Esophagus squamous epithelium (tissue), 5 donors: ENCODE results near the gene LHX4. TPM values are rescaled to one million over a fixed set of nuclear protein-coding genes. Genes with fewer than 3 reads are reported as not detected.

Experiments
- DNase-seq: peaks from one replicate; lab custom pipeline; 2025; lab: John Stamatoyannopoulos, UW
- H3K27ac ChIP-seq, 4 donors: fragments of 200-600 bp; sonication (generic); one replicate each; pipeline ENCODE4 v1.5.1; 2016 to 2019; ENCODE audit warnings: mild to moderate bottlenecking in 1 of 4
- H3K27me3 ChIP-seq, 4 donors: fragments of 200-600 bp; sonication (generic); 1 replicate in 3 of 4; 2 replicates in 1 of 4; pipeline versions ENCODE4 v1.5.1 to v1.6.0; 2017 to 2021; ENCODE audit warnings: antibody characterized with exemption in 1 of 4
- H3K36me3 ChIP-seq, 3 donors: fragments of 200-600 bp; sonication (generic); one replicate each; pipeline ENCODE4 v1.5.1; 2016 to 2019
- H3K4me1 ChIP-seq, 3 donors: fragments of 200-600 bp; sonication (generic); one replicate each; pipeline ENCODE4 v1.5.1; 2017 to 2019
- H3K4me3 ChIP-seq, 4 donors: fragments of 200-600 bp; sonication (generic); 1 replicate in 3 of 4; 2 replicates in 1 of 4; pipeline ENCODE4 v1.5.1; 2016 to 2019; ENCODE audit warnings: mild to moderate bottlenecking in 2 of 4, moderate library complexity in 1 of 4
- H3K9me3 ChIP-seq, 3 donors: fragments of 200-600 bp; sonication (generic); one replicate each; pipeline ENCODE4 v1.5.1; 2016 to 2019
- POLR2A ChIP-seq, 4 donors: fragments of 450-650 bp; IDR thresholded peaks; one replicate each; pipeline ENCODE4 v1.6.1; 2017; ENCODE audit warnings: antibody characterized with exemption in 4 of 4, mild to moderate bottlenecking in 4 of 4, moderate library complexity in 3 of 4
- WGBS, 2 donors: methylation state at CpG; one replicate each; pipeline ENCODE4 v1.1.5; 2018; 5-methylcytosine and 5-hydroxymethylcytosine counted together
- intact Hi-C: fragments of 100-400 bp; cut with DNase I; formaldehyde crosslinking; loops from one replicate; pipeline ENCODE4 v1.15.0; 2022
- total RNA-seq, 4 donors: library from RNA; depleted of rRNA; stranded (reverse); fragments of >200 nt; gene quantifications; one replicate each; pipeline ENCODE4 v1.1.0, GENCODE V29; 2016
- TF ChIP-seq, protein P1 (sequence below), 6 experiments: fragments of 450-650 bp in 4 of 6; fragments of 200-600 bp in 2 of 6; sonication (generic) in 2 of 6; IDR thresholded peaks; one replicate each; pipeline ENCODE4 v1.5.1; 2016 to 2019; ENCODE audit warnings: antibody characterized with exemption in 6 of 6, mild to moderate bottlenecking in 4 of 6, moderate library complexity in 4 of 6
- donor health status: DM: yes; HTN: yes; CAD: no.

Gene LHX4
- total RNA-seq, 4 donors from 2014 or later = 0.18 to 0.38 TPM; not detected in 2

DNA sequence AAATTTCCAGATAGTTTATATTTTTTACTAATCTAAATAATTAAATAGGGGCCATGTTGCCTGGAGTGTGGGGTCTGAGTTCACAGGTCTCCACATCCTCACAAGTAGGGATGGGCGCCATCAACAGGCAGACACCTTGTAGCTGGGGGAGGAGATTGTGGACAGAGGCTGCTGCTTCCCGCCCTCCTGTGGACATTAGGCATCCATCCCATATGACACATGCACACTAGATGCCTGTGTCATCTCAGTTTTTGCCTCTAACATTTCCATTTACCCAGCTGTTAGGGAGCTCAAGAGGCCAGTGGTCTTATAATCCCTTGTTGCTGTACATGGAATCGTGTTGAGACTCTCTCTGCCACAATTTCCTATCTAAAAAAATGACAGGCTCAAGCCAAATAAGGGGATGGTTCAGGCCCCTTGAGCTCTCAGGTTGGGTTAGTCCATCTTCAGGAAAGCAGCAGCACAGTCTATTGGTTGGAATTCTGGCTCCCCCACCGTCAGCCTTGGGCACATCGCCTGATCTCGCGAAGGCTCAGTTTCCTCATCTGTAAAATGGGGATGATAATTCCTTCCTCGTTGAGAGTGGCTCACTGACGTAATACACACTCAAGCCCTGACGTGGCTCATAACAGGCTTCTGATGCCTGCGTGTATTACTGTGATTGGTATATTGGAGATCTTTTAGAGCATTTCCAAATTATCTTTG lies 13.6 kb downstream of the LHX4 start:
- no peaks in the 10 kb centered on the region for H3K9me3 ChIP-seq
- H3K4me3 ChIP-seq = no peak overlapping the region
- no peaks in the 10 kb centered on the region for H3K36me3 ChIP-seq
- peaks cover 0 to 72% (median 13%) of the 10 kb centered on the region in 4 donors for H3K27me3 ChIP-seq
- WGBS, 2 donors = 80 to 85% methylated on average over 11 of the region's 11 CpGs
- TF ChIP-seq, protein P1, sequence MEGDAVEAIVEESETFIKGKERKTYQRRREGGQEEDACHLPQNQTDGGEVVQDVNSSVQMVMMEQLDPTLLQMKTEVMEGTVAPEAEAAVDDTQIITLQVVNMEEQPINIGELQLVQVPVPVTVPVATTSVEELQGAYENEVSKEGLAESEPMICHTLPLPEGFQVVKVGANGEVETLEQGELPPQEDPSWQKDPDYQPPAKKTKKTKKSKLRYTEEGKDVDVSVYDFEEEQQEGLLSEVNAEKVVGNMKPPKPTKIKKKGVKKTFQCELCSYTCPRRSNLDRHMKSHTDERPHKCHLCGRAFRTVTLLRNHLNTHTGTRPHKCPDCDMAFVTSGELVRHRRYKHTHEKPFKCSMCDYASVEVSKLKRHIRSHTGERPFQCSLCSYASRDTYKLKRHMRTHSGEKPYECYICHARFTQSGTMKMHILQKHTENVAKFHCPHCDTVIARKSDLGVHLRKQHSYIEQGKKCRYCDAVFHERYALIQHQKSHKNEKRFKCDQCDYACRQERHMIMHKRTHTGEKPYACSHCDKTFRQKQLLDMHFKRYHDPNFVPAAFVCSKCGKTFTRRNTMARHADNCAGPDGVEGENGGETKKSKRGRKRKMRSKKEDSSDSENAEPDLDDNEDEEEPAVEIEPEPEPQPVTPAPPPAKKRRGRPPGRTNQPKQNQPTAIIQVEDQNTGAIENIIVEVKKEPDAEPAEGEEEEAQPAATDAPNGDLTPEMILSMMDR (IDR thresholded peaks at IDR 0.05) = no peak
- no peak for TF ChIP-seq POLR2A (IDR thresholded peaks at IDR 0.05)
- no peak for DNase-seq
- H3K27ac ChIP-seq = no peak overlapping the region
- intact Hi-C loops = no loop called here
- H3K4me1 ChIP-seq = no peaks in the 10 kb centered on the region

- WGBS, 2 donors = 93 to 100% methylated on average over 2 to 3 of the region's 6 CpGs
- H3K4me3 ChIP-seq = no peak overlapping the region
- H3K36me3 ChIP-seq = no peaks in the 10 kb centered on the region
- H3K27ac ChIP-seq = no peak overlapping the region
- no peaks in the 10 kb centered on the region for H3K4me1 ChIP-seq
- DNase-seq = no peak
- TF ChIP-seq, protein P1 (IDR thresholded peaks at IDR 0.05) = no peak
- TF ChIP-seq POLR2A (IDR thresholded peaks at IDR 0.05) = no peak
- no peaks in the 10 kb centered on the region for H3K9me3 ChIP-seq
- intact Hi-C loops = no loop called here
- H3K27me3 ChIP-seq = peaks cover 0 to 72% (median 4%) of the 10 kb centered on the region in 4 donors
Observed at GRCh38 chr1:180244840-180245239, 14.8 kb downstream of the LHX4 start.

GRCh38 chr1:180246579-180246978 lies 16.5 kb downstream of the LHX4 start:
- 91 to 95% methylated on average over 5 of the region's 5 CpGs for WGBS, 2 donors
- TF ChIP-seq, protein P1 (IDR thresholded peaks at IDR 0.05) = no peak
- TF ChIP-seq POLR2A (IDR thresholded peaks at IDR 0.05) = no peak
- Histone ChIP-seq H3K9me3 (no peaks in the 10 kb centered on the region), H3K4me1 (no peaks in the 10 kb centered on the region), H3K27ac (no peak overlapping the region), H3K36me3 (no peaks in the 10 kb centered on the region), H3K4me3 (no peak overlapping the region), H3K27me3 (peaks cover 0 to 70% (median 0%) of the 10 kb centered on the region in 4 donors)
- intact Hi-C loops = no loop called here
- DNase-seq = no peak

DNA sequence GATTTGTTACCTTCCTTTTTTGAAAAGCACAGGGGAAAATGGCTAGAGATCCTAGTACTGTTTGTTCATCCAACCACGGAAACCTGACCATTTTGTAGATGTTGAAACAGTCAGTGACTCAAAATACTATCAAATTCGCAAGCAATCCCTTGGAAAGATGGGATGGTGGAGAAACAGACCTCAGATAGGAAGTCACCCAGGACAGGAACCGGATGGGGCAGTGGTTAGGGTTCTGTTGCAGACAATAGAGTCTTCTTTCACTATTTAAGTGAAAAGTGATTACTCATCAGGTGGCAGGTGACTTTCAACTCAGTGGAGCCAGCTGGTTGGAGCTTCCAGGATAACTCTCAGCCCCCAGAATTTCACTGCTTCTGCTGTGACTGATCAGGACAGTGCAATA lies 17.0 kb downstream of the LHX4 start:
- Histone ChIP-seq H3K9me3 (no peaks in the 10 kb centered on the region), H3K27me3 (peaks cover 0 to 70% (median 0%) of the 10 kb centered on the region in 4 donors), H3K36me3 (no peaks in the 10 kb centered on the region), H3K27ac (no peak overlapping the region), H3K4me1 (no peaks in the 10 kb centered on the region), H3K4me3 (no peak overlapping the region)
- WGBS, 2 donors = 65 to 82% methylated on average over 3 of the region's 3 CpGs
- DNase-seq = no peak
- intact Hi-C loops = no loop called here
- TF ChIP-seq POLR2A (IDR thresholded peaks at IDR 0.05) = no peak
- TF ChIP-seq, protein P1 (IDR thresholded peaks at IDR 0.05) = no peak

- H3K4me3 ChIP-seq = no peak overlapping the region
- no peaks in the 10 kb centered on the region for H3K4me1 ChIP-seq
- H3K9me3 ChIP-seq = no peaks in the 10 kb centered on the region
- no peak overlapping the region for H3K27ac ChIP-seq
- H3K27me3 ChIP-seq = peaks cover 0 to 70% (median 0%) of the 10 kb centered on the region in 4 donors
- DNase-seq = no peak
- TF ChIP-seq, protein P1 (IDR thresholded peaks at IDR 0.05) = no peak
- TF ChIP-seq POLR2A (IDR thresholded peaks at IDR 0.05) = no peak
- H3K36me3 ChIP-seq = no peaks in the 10 kb centered on the region
- 83 to 90% methylated on average over 4 of the region's 4 CpGs for WGBS, 2 donors
- intact Hi-C loops = no loop called here
Observed at GRCh38 chr1:180247580-180247979, 17.5 kb downstream of the LHX4 start.
